WTC11 (cell line): ENCODE measurements around the gene GOLT1A.

ENCODE experiments used
- CREB1 ChIP-seq: sonication (generic); formaldehyde crosslinking; IDR thresholded peaks from 2 replicates; pipeline ENCODE4 v1.8.0; 2023; ENCODE audit warnings: mild to moderate bottlenecking, missing genetic modification reagents
- CTCF ChIP-seq: fragments of 200-600 bp; IDR thresholded peaks from 2 replicates; pipeline ENCODE4 v1.8.0; 2022; ENCODE audit warnings: antibody characterized with exemption
- IRF2 ChIP-seq: sonication (generic); formaldehyde crosslinking; IDR thresholded peaks from 2 replicates; pipeline ENCODE4 v1.8.0; 2022; ENCODE audit warnings: low read depth, missing genetic modification reagents, borderline replicate concordance
- SMAD4 ChIP-seq: sonication (generic); formaldehyde crosslinking; IDR thresholded peaks from 2 replicates; pipeline ENCODE4 v1.8.0; 2022; ENCODE audit warnings: mild to moderate bottlenecking, missing genetic modification reagents
- USF1 ChIP-seq: sonication (generic); formaldehyde crosslinking; IDR thresholded peaks from 2 replicates; pipeline ENCODE4 v1.8.0; 2022; ENCODE audit warnings: mild to moderate bottlenecking, missing genetic modification reagents

DNA sequence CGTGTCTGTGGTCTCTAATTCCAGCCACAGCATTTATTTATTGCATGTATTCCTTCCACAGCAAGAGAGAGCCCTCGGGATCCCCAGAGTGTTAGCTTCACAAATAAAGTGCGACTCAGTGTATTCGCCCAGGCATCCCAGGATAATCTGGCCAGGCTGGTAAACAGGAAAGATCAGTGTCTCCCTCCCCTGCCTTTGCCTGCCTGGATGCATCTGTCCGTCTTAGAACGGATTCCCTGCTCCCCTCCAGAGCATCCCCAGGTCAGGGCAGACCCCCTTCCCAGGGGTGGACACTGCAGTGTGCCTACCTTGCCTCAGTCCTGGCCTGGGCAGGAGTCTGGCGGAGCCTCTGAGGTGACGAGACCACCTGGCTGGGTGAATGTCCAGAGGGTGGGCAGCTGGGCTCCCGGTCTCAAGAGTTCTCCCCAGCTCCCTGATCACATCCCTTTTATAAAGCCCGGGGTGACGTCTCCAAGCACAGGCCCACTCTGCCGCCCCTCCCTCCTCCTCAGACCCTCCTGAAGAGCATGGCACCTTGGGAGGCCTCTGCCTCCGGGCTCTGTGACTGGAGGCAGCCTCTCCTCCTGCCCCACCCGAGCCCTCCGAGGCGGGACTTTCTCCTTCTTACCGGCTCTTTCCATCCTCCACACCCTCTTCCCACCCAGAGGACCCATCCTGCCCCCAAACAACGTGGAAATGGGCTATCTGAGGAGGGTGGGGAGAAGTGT is 17.6 kb downstream of the GOLT1A start, which contains the start of gene KISS1:
- TF ChIP-seq CREB1 (no peak), CTCF (no peak), IRF2 (no peak), USF1 (no peak), SMAD4 (CRISPR knock-in tag) (no peak)
